GM12878 (cell line): ENCODE data around the gene HLA-F. TPM values are rescaled to one million over a fixed set of nuclear protein-coding genes. Genes with fewer than 3 reads are reported as not detected.

Source experiments
- ATAC-seq: fragments of 200-7000 bp; cut with Tn5 transposase; 3 replicates; pipeline ENCODE4 v1.9.1; 2020; ENCODE audit warnings: mild to moderate bottlenecking, moderate library complexity
- BruUV-seq: library from RNA; stranded (reverse); fragments of 400-500 nt; replicated peaks from 2 replicates; lab custom pipeline; 2021; lab: Mats Ljungman, UMichigan
- CTCF ChIA-PET: fragments of 300-600 bp; sonication (Branson Sonifier 250); formaldehyde crosslinking; extraction: SDS; loops from one replicate; lab custom pipeline; 2021; ENCODE audit warnings: inconsistent platforms; lab: Yijun Ruan, JAX
- POLR2A ChIA-PET: fragments of 350-600 bp; formaldehyde crosslinking; extraction: SDS; loops from one replicate; lab custom pipeline; 2021; ENCODE audit warnings: inconsistent platforms; lab: Charles Lee
- RAD21 ChIA-PET: fragments of 300-600 bp; sonication (Branson Sonifier 250); formaldehyde crosslinking; loops from one replicate; lab custom pipeline; 2023; ENCODE audit warnings: antibody characterized with exemption; ENCODE audit not compliant: unreplicated experiment; lab: Charles Lee
- SMC1A ChIA-PET: fragments of 300-600 bp; sonication (Branson Sonifier 250); formaldehyde crosslinking; loops from one replicate; lab custom pipeline; 2023; ENCODE audit not compliant: unreplicated experiment, uncharacterized antibody; lab: Charles Lee
- DNase-seq: peaks from one replicate; pipeline ENCODE4 v3.0.0-alpha.2; 2011; ENCODE audit warnings: low read depth, low spot score
- FAIRE-seq: peaks from 3 replicates; lab custom pipeline; 2011; peaks lifted over from hg19 to GRCh38; lab: Jason Lieb, UNC
- H2AFZ ChIP-seq: 2 replicates; pipeline ENCODE4 v1.6.0; 2011; ENCODE audit warnings: low read depth, low read length, control low read depth; ENCODE audit not compliant: control insufficient read depth
- H3K27ac ChIP-seq: 2 replicates; pipeline ENCODE4 v1.5.1; 2011; ENCODE audit warnings: control low read depth; ENCODE audit not compliant: control insufficient read depth, insufficient read depth
- H3K27me3 ChIP-seq, 2 experiments: replicated peaks in 1 of 2; 2 replicates each; pipeline versions ENCODE4 v1.6.0 to v1.6.1; 2011; ENCODE audit warnings: low read length in 1 of 2; ENCODE audit not compliant: control insufficient read depth in 2 of 2, insufficient read depth in 2 of 2
- H3K36me3 ChIP-seq, 2 experiments: 2 replicates each; pipeline ENCODE4 v1.5.1; 2011; ENCODE audit warnings: low read length in 1 of 2; ENCODE audit not compliant: control insufficient read depth in 2 of 2, insufficient read depth in 2 of 2
- H3K4me1 ChIP-seq: 2 replicates; pipeline ENCODE4 v1.6.1; 2011; ENCODE audit warnings: mild to moderate bottlenecking, low read length, moderate library complexity, mixed read lengths; ENCODE audit not compliant: control insufficient read depth, insufficient read depth
- H3K4me2 ChIP-seq: 2 replicates; pipeline ENCODE4 v1.6.0; 2011; ENCODE audit warnings: control low read depth; ENCODE audit not compliant: control insufficient read depth, insufficient read depth
- H3K4me3 ChIP-seq: fragments of 200-600 bp; sonication (generic); 2 replicates; pipeline ENCODE4 v1.5.1; 2016
- H3K79me2 ChIP-seq: 2 replicates; pipeline ENCODE4 v1.6.0; 2011; ENCODE audit warnings: low read length; ENCODE audit not compliant: control insufficient read depth, insufficient read depth
- H3K9ac ChIP-seq: 2 replicates; pipeline ENCODE4 v1.8.0; 2011; ENCODE audit warnings: low read length, control low read depth, mixed read lengths; ENCODE audit not compliant: control insufficient read depth, insufficient read depth
- H3K9me3 ChIP-seq: replicated peaks from 3 replicates; pipeline ENCODE4 v1.5.1; 2011; ENCODE audit warnings: mild to moderate bottlenecking, low read length; ENCODE audit not compliant: control insufficient read depth, insufficient read depth
- H4K20me1 ChIP-seq: 2 replicates; pipeline ENCODE4 v1.6.0; 2011; ENCODE audit not compliant: control insufficient read depth, insufficient read depth
- POLR2AphosphoS5 ChIP-seq: IDR thresholded peaks from 2 replicates; pipeline ENCODE4 v1.6.1; 2011; ENCODE audit warnings: mild to moderate bottlenecking, low read length, inconsistent platforms
- WGBS: methylation state at CpG from one replicate; pipeline ENCODE4 v1.1.6; 2016; ENCODE audit warnings: low lambda C conversion rate; ENCODE audit not compliant: insufficient replicate concordance, insufficient coverage; ENCODE audit errors: missing lambda C conversion rate; 5-methylcytosine and 5-hydroxymethylcytosine counted together
- in situ Hi-C: fragments of 300-500 bp; cut with MboI; formaldehyde crosslinking; loops from 9 replicates; pipeline ENCODE4 v1.14.3; 2018; ENCODE audit warnings: mixed read lengths
- intact Hi-C: fragments of 100-400 bp; cut with micrococcal nuclease; formaldehyde crosslinking; loops from one replicate; pipeline ENCODE4 v1.14.2; 2022; ENCODE audit not compliant: unreplicated experiment
- polyA plus RNA-seq, 11 experiments: library from polyadenylated mRNA; depleted of rRNA in 4 of 11; unstranded in 6 of 11; stranded (reverse) in 5 of 11; fragments of >200 nt; fragmentation: Nextera tagmentation in 4 of 11; fragmentation: Illumina TruSeq in 1 of 11; extraction: Ambion mirVana in 4 of 11; extraction: Trizol in 1 of 11; gene quantifications; 1 replicate in 1 of 11; 2 replicates in 10 of 11; pipeline versions ENCODE4 v1.2.1 to v1.2.3, GENCODE V29; 2011 to 2016; ENCODE audit warnings: inconsistent platforms in 2 of 11, missing spikeins in 2 of 11, low read depth in 1 of 11
- total RNA-seq, 4 experiments: library from RNA; depleted of rRNA in 3 of 4; stranded (reverse); fragments of >200 nt in 3 of 4; fragmentation: Illumina TruSeq in 1 of 4; extraction: Trizol in 1 of 4; gene quantifications; 2 replicates each; pipeline versions ENCODE4 v1.2.1 to v1.2.3, GENCODE V29; 2013 to 2021
- TF ChIP-seq, protein P1 (sequence below): fragments of 450-650 bp; IDR thresholded peaks from 2 replicates; pipeline ENCODE4 v1.6.1; 2017; ENCODE audit warnings: antibody characterized with exemption, mild to moderate bottlenecking, moderate library complexity

HLA-F gene
- total and polyA plus RNA-seq, 10 of the 15 experiments (the other 5 are each of a cell fraction or from before 2014, with no cell fraction given), result 30.1 to 342 (median 145) TPM

DNA sequence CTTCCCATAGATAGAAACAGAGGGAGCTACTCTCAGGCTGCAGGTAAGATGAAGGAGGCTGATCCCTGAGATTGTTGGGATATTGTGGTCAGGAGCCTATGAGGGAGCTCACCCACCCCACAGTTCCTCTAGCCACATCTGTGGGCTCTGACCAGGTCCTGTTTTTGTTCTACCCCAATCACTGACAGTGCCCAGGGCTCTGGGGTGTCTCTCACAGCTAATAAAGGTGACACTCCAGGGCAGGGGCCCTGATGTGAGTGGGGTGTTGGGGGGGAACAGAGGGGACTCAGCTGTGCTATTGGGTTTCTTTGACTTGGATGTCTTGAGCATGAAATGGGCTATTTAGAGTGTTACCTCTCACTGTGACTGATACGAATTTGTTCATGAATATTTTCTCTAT, 2.8 kb downstream of the HLA-F start:
- SMC1A ChIA-PET, result interaction anchor here (0.8 to 3.2 kb wide), 6 partner anchors 12 to 78 kb away, joined by 3 to 24 read pairs (median 4); no protein-coding TSS in a partner anchor
- no peak for FAIRE-seq
- H3K4me2 ChIP-seq, result peak overlapping the region; percentile 91

More for the DNA sequence above, 2.8 kb downstream of the HLA-F start:
- Histone ChIP-seq H3K27ac (peak overlapping the region; percentile 2; the same call in 1 of the 2 replicates), H3K9me3 (no peaks in the 10 kb centered on the region), H4K20me1 (peaks cover 9% of the 10 kb centered on the region), H3K79me2 (peaks cover 40% of the 10 kb centered on the region), H2AFZ (no peak overlapping the region), H3K9ac (peak overlapping the region; percentile 37; the same call in 1 of the 2 replicates), H3K27me3 (no peaks in the 10 kb centered on the region), H3K4me1 (peaks cover 15% of the 10 kb centered on the region), H3K4me3 (peak overlapping the region; percentile 98; the same call in 1 of the 2 replicates), H3K36me3 (peaks cover 11 to 33% of the 10 kb centered on the region in 2 experiments)
- no peak for DNase-seq
- TF ChIP-seq, protein P1, sequence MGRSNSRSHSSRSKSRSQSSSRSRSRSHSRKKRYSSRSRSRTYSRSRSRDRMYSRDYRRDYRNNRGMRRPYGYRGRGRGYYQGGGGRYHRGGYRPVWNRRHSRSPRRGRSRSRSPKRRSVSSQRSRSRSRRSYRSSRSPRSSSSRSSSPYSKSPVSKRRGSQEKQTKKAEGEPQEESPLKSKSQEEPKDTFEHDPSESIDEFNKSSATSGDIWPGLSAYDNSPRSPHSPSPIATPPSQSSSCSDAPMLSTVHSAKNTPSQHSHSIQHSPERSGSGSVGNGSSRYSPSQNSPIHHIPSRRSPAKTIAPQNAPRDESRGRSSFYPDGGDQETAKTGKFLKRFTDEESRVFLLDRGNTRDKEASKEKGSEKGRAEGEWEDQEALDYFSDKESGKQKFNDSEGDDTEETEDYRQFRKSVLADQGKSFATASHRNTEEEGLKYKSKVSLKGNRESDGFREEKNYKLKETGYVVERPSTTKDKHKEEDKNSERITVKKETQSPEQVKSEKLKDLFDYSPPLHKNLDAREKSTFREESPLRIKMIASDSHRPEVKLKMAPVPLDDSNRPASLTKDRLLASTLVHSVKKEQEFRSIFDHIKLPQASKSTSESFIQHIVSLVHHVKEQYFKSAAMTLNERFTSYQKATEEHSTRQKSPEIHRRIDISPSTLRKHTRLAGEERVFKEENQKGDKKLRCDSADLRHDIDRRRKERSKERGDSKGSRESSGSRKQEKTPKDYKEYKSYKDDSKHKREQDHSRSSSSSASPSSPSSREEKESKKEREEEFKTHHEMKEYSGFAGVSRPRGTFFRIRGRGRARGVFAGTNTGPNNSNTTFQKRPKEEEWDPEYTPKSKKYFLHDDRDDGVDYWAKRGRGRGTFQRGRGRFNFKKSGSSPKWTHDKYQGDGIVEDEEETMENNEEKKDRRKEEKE, result no peak
- peak; percentile 19; the same call in 1 of the 2 replicates for TF ChIP-seq POLR2AphosphoS5
- intact Hi-C loops (loop anchor here (10.0 kb wide), 1 partner anchor 219 kb away; the partner anchor contains the start of gene HLA-A), in situ Hi-C loops (no loop called here)
- ATAC-seq, result no peak
- CTCF ChIA-PET, result interaction anchor here (0.8 to 3.7 kb wide), 10 partner anchors 8 to 122 kb away, joined by 3 to 24 read pairs (median 4); no protein-coding TSS in a partner anchor
- no TSS peak for BruUV-seq
- RAD21 ChIA-PET, result interaction anchor here (0.8 to 2.3 kb wide), 2 partner anchors 12 to 23 kb away, joined by 3 to 8 read pairs; no protein-coding TSS in a partner anchor
- 33% methylated on average over 1 of the region's 1 CpG for WGBS
- POLR2A ChIA-PET, result interaction anchor here (0.5 to 2.2 kb wide), 9 partner anchors 9 to 294 kb away, joined by 3 to 7 read pairs (median 3); no protein-coding TSS in a partner anchor
